ENCODE data around the gene VPS26C. TPM values are rescaled to one million over a fixed set of nuclear protein-coding genes. Genes with fewer than 3 reads are reported as not detected.

Gene VPS26C
- total and polyA plus RNA-seq, 9 of the 15 experiments (the other 6 are each of a cell fraction or from before 2014, with no cell fraction given) = 32.8 to 48.7 (median 42.1) TPM

DNA sequence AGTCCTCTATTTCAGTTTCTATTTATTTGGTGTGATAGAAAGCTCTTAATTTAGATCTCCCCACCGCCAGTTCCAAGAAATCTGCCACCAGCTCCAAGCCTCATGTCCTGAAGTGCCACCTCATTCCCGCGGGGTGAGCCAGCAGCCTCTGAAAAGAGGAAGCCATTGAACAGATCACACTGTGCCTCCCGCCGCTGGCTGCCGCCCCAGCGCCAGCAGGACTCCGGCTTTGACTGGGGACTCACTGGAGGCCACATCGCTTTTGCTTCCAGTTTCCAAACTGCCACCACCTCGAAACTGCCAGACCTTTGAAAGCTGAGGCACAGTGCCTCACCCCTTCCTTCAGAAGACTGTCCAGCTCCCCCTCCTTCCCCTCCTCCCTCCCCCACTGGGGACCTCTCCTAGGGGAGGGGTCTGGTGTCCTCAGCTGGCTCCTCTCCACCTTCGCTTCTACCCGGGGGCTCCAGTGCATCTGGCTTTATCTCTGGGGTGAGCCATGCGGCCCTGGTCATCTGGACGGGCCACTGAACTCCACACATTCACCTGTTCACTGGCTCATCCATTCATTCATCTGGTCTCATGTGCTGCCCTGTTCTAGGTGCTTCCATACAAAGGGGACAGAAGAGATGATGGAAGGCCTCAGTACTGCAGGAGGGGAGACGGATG, 58.9 kb downstream of the VPS26C start (continued):
- TF ChIP-seq, protein P1, sequence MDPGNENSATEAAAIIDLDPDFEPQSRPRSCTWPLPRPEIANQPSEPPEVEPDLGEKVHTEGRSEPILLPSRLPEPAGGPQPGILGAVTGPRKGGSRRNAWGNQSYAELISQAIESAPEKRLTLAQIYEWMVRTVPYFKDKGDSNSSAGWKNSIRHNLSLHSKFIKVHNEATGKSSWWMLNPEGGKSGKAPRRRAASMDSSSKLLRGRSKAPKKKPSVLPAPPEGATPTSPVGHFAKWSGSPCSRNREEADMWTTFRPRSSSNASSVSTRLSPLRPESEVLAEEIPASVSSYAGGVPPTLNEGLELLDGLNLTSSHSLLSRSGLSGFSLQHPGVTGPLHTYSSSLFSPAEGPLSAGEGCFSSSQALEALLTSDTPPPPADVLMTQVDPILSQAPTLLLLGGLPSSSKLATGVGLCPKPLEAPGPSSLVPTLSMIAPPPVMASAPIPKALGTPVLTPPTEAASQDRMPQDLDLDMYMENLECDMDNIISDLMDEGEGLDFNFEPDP (CRISPR knock-in tag; IDR thresholded peaks at IDR 0.05) = no peak
- TF ChIP-seq MCM7 (IDR thresholded peaks at IDR 0.05) (no peak), POLR3A (IDR thresholded peaks at IDR 0.05; ENCODE audit: borderline replicate concordance, extremely low read depth, insufficient read depth, insufficient read length) (no peak), THRAP3 (IDR thresholded peaks at IDR 0.05; ENCODE audit: borderline replicate concordance) (no peak), POLR2H (tag; IDR thresholded peaks at IDR 0.05; ENCODE audit: low read depth) (no peak), SLC30A9 (CRISPR knock-in tag; IDR thresholded peaks at IDR 0.05) (no peak), MEF2D (tag; conservative IDR thresholded peaks at IDR 0.05; ENCODE audit: low read depth) (0 out of 2 replicates have a peak, but pooled peaks have one; percentile 20), SETDB1 (IDR thresholded peaks at IDR 0.05; ENCODE audit: low read length) (no peak), RBBP5 (IDR thresholded peaks at IDR 0.05; ENCODE audit: borderline replicate concordance, insufficient read depth, low read length, poor library complexity, severe bottlenecking) (peak; percentile 38), ZBED1 (IDR thresholded peaks at IDR 0.05) (0 out of 2 replicates have a peak, but pooled peaks have one; percentile 66), NCOA2 (IDR thresholded peaks at IDR 0.05; ENCODE audit: partially characterized antibody in 2 of 2) (no peak), C11orf30 (IDR thresholded peaks at IDR 0.05; ENCODE audit: low read depth) (0 out of 2 replicates have a peak, but pooled peaks have one; percentile 4), L3MBTL2 (IDR thresholded peaks at IDR 0.05) (peak; percentile 85), HDAC6 (IDR thresholded peaks at IDR 0.05; ENCODE audit: low read depth, low read length) (no peak)
- TF ChIP-seq, protein P2, sequence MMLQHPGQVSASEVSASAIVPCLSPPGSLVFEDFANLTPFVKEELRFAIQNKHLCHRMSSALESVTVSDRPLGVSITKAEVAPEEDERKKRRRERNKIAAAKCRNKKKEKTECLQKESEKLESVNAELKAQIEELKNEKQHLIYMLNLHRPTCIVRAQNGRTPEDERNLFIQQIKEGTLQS (IDR thresholded peaks at IDR 0.05) = no peak
- TF ChIP-seq, protein P2 (CRISPR knock-in tag; conservative IDR thresholded peaks at IDR 0.05) = no peak
- TF ChIP-seq, protein P3, sequence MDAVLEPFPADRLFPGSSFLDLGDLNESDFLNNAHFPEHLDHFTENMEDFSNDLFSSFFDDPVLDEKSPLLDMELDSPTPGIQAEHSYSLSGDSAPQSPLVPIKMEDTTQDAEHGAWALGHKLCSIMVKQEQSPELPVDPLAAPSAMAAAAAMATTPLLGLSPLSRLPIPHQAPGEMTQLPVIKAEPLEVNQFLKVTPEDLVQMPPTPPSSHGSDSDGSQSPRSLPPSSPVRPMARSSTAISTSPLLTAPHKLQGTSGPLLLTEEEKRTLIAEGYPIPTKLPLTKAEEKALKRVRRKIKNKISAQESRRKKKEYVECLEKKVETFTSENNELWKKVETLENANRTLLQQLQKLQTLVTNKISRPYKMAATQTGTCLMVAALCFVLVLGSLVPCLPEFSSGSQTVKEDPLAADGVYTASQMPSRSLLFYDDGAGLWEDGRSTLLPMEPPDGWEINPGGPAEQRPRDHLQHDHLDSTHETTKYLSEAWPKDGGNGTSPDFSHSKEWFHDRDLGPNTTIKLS (IDR thresholded peaks at IDR 0.05; ENCODE audit: borderline replicate concordance, low read depth) = peak; percentile 38; the same call in 1 of the 2 replicates
- TF ChIP-seq, protein P4, sequence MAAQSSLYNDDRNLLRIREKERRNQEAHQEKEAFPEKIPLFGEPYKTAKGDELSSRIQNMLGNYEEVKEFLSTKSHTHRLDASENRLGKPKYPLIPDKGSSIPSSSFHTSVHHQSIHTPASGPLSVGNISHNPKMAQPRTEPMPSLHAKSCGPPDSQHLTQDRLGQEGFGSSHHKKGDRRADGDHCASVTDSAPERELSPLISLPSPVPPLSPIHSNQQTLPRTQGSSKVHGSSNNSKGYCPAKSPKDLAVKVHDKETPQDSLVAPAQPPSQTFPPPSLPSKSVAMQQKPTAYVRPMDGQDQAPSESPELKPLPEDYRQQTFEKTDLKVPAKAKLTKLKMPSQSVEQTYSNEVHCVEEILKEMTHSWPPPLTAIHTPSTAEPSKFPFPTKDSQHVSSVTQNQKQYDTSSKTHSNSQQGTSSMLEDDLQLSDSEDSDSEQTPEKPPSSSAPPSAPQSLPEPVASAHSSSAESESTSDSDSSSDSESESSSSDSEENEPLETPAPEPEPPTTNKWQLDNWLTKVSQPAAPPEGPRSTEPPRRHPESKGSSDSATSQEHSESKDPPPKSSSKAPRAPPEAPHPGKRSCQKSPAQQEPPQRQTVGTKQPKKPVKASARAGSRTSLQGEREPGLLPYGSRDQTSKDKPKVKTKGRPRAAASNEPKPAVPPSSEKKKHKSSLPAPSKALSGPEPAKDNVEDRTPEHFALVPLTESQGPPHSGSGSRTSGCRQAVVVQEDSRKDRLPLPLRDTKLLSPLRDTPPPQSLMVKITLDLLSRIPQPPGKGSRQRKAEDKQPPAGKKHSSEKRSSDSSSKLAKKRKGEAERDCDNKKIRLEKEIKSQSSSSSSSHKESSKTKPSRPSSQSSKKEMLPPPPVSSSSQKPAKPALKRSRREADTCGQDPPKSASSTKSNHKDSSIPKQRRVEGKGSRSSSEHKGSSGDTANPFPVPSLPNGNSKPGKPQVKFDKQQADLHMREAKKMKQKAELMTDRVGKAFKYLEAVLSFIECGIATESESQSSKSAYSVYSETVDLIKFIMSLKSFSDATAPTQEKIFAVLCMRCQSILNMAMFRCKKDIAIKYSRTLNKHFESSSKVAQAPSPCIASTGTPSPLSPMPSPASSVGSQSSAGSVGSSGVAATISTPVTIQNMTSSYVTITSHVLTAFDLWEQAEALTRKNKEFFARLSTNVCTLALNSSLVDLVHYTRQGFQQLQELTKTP (IDR thresholded peaks at IDR 0.05; ENCODE audit: low read depth in 1 of 2, partially characterized antibody in 2 of 2) = peak in 1 of 2 experiments; percentile 9

All from K562 (cell line).